ENCODE measurements around the gene PLLP. TPM values are rescaled to one million over a fixed set of nuclear protein-coding genes. Genes with fewer than 3 reads are reported as not detected.

Gene PLLP
- total and polyA plus RNA-seq, 9 of the 15 experiments (the other 6 are each of a cell fraction or from before 2014, with no cell fraction given) = 0.09 to 0.96 (median 0.27) TPM

DNA sequence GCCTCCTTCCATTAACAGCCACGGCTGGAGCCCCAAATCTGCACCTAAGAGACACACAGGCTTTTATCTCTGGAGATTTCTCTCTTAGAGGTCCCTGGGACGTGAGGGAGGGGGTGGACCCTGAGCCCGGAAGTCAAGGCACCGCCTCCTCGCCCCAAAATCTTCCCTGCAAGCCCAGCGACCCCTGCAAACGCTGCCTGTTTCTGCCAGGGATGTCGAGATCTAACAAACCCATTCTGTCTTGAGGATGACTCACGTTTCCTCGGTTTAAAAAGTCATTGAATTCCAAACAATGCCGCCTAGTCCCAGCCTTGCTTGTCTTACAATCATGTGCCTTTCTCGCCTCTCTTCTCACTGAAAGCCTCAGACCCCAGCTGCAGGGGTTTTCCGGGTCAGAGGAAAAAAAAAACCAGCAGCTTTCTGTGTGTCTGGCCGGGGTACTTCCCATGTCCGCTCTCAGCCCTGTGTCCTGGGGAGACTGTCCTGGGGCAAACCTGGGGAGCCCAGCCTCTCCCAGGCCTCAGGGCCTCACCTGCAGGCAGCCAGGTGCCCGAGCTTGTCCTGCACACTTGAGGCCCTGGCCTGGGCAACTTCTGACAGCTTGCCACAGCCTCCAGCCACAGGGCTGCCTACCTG lies 24.1 kb downstream of the PLLP start (continued):
- TF ChIP-seq, protein P1, sequence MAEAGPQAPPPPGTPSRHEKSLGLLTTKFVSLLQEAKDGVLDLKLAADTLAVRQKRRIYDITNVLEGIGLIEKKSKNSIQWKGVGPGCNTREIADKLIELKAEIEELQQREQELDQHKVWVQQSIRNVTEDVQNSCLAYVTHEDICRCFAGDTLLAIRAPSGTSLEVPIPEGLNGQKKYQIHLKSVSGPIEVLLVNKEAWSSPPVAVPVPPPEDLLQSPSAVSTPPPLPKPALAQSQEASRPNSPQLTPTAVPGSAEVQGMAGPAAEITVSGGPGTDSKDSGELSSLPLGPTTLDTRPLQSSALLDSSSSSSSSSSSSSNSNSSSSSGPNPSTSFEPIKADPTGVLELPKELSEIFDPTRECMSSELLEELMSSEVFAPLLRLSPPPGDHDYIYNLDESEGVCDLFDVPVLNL (CRISPR knock-in tag; IDR thresholded peaks at IDR 0.05; ENCODE audit: low read depth) = no peak
- TF ChIP-seq, protein P2, sequence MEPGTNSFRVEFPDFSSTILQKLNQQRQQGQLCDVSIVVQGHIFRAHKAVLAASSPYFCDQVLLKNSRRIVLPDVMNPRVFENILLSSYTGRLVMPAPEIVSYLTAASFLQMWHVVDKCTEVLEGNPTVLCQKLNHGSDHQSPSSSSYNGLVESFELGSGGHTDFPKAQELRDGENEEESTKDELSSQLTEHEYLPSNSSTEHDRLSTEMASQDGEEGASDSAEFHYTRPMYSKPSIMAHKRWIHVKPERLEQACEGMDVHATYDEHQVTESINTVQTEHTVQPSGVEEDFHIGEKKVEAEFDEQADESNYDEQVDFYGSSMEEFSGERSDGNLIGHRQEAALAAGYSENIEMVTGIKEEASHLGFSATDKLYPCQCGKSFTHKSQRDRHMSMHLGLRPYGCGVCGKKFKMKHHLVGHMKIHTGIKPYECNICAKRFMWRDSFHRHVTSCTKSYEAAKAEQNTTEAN (CRISPR knock-in tag; IDR thresholded peaks at IDR 0.05) = no peak
- TF ChIP-seq TEAD2 (tag; IDR thresholded peaks at IDR 0.05) = no peak
- TF ChIP-seq, protein P3, sequence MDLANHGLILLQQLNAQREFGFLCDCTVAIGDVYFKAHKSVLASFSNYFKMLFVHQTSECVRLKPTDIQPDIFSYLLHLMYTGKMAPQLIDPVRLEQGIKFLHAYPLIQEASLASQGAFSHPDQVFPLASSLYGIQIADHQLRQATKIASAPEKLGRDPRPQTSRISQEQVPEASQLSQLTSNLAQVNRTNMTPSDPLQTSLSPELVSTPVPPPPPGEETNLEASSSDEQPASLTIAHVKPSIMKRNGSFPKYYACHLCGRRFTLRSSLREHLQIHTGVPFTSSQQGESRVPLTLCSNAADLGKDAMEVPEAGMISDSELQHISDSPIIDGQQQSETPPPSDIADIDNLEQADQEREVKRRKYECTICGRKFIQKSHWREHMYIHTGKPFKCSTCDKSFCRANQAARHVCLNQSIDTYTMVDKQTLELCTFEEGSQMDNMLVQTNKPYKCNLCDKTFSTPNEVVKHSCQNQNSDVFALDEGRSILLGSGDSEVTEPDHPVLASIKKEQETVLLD (IDR thresholded peaks at IDR 0.05) = no peak

DNA sequence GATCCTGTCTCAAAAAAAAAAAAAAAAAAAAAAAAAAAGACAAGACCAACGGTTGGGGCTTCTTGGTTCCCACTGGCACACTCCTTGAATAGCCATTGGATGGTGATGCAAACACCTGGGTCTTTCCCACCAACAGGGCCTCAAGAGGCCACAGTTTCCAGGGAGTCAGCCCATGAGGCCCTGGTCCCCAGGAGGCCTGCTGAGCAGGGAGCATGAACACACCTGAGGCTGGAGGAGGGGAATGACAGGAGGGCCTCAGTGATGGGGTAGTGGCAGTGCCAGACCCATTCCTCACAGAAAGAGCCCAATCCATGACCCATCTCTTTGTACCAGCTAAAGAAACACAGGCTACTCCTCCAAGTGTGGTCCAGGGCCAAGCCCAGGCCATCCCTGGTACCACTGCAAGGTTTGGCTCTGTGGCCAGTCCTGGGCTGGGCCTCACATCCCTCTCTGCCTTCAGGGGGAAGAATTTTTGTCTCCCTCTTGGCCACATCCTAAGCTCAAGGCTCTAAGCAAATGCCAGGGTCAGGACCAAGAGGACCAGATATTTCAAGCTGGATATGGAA lies 25.5 kb downstream of the PLLP start:
- Histone ChIP-seq H3K36me3 (ENCODE audit: control insufficient read depth, insufficient read depth, low read length) (no peaks in the 10 kb centered on the region), H3K79me2 (ENCODE audit: control insufficient read depth, insufficient read depth, low read length) (no peaks in the 10 kb centered on the region), H3K4me1 (replicated peaks in 1 of 2; ENCODE audit: control insufficient read depth in 2 of 2, insufficient read depth in 2 of 2, low read length in 2 of 2) (peaks cover 12 to 28% of the 10 kb centered on the region in 2 experiments; a peak in 4 of 5 replicates), H3K9me3 (replicated peaks; ENCODE audit: control insufficient read depth, insufficient read depth, low read depth, low read length) (no peaks in the 10 kb centered on the region), H3K9ac (ENCODE audit: insufficient read depth in 1 of 2, low read depth in 2 of 2, low read length in 2 of 2) (no peak overlapping the region), H4K20me1 (replicated peaks; ENCODE audit: control insufficient read depth, insufficient read depth, low read length) (no peaks in the 10 kb centered on the region), H3K4me3 (no peak overlapping the region), H3K4me2 (ENCODE audit: insufficient read depth, low read length) (no peak overlapping the region), H3K27me3 (ENCODE audit: control insufficient read depth in 2 of 2, insufficient read depth in 2 of 2, low read length in 2 of 2) (no peaks in the 10 kb centered on the region), H3K9me1 (ENCODE audit: control insufficient read depth, insufficient read depth, low read length) (no peaks in the 10 kb centered on the region), H2AFZ (ENCODE audit: low read depth, low read length) (no peak overlapping the region), H3K27ac (ENCODE audit: extremely low read depth, low read depth, low read length) (no peak overlapping the region)
- intact Hi-C loops (cut with micrococcal nuclease) = no loop called here
- FAIRE-seq = no peak
- ChIA-PET POLR2A (interaction anchor here (0.6 to 1.2 kb wide), 2 partner anchors 13 to 73 kb away, joined by 3 to 5 read pairs; partner anchors contain the start of genes PSME3IP1 and RSPRY1), CTCF (ENCODE audit: low intra/inter-chr PET ratio) (no interaction called here)
- no TSS peak for BruUV-seq (replicated peaks)
- in situ Hi-C loops (cut with MboI) = no loop called here
- 0% methylated on average over 1 of the region's 1 CpG for WGBS (ENCODE audit: insufficient coverage, low coverage, missing lambda C conversion rate)
- DNase-seq (ENCODE audit: extremely low read depth in 1 of 4, low spot score in 3 of 4) = no peak
- no peak for ATAC-seq
- TF ChIP-seq TBP (optimal IDR thresholded peaks at IDR 0.05; ENCODE audit: low read depth, low read length) = no peak
- no peak for TF ChIP-seq CHD2 (IDR thresholded peaks at IDR 0.05; ENCODE audit: low read depth, low read length)
- TF ChIP-seq PML (IDR thresholded peaks at IDR 0.05; ENCODE audit: low read length) = no peak
- TF ChIP-seq HDGF (IDR thresholded peaks at IDR 0.05) = no peak

All from K562 (cell line).